GM23248 (cell line): ENCODE results near the gene RAB19.

ENCODE experiments used
- EZH2 ChIP-seq: fragments of 200-600 bp; sonication (generic); IDR thresholded peaks from 2 replicates; pipeline ENCODE4 v1.6.1; 2018; ENCODE audit warnings: antibody characterized with exemption, mild to moderate bottlenecking; ENCODE audit not compliant: insufficient read depth, poor library complexity, severe bottlenecking
- EZH2phosphoT487 ChIP-seq: fragments of 200-600 bp; sonication (generic); IDR thresholded peaks from 2 replicates; pipeline ENCODE4 v1.6.1; 2018; ENCODE audit warnings: antibody characterized with exemption, moderate library complexity, mild to moderate bottlenecking, low read depth; ENCODE audit not compliant: insufficient read depth

DNA sequence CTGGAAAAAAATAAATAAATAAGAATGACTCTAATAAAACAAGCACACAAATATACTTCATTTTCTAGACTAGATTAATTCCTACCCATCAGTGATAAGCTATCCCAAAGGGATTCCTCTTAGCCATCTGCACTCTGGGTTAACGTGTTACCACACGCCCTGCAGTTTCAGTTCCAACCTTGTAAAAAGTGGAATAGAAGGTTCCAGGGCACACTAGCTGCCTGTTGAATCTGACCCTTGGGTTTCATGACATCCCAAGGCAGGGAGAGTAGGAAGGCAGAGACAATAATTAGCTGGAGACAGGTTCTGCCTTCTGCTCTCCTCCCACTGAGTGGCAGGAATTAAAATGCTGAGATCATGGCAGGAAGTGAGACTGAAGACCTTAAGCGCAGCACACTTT, 39.0 kb upstream of the RAB19 start:
- TF ChIP-seq EZH2phosphoT487 (no peak), EZH2 (no peak)
